Epithelial cell of proximal tubule (primary cell): ENCODE measurements around the gene ARHGEF17. TPM values are rescaled to one million over a fixed set of nuclear protein-coding genes. Genes with fewer than 3 reads are reported as not detected.

Experiments
- DNase-seq: peaks from one replicate; pipeline ENCODE4 v3.0.0-alpha.2; 2011; ENCODE audit warnings: low read depth
- H3K4me3 ChIP-seq: 2 replicates; pipeline ENCODE4 v1.5.1; 2011; ENCODE audit warnings: low read depth, mild to moderate bottlenecking, low read length
- total RNA-seq: library from RNA; depleted of rRNA; stranded (reverse); fragments of >200 nt; gene quantifications from 2 replicates; pipeline ENCODE4 v1.2.3, GENCODE V29; 2015
- TF ChIP-seq, protein P1 (sequence below): conservative IDR thresholded peaks from 2 replicates; pipeline ENCODE4 v1.5.1; 2012; ENCODE audit warnings: low read depth, mild to moderate bottlenecking, low read length

Gene ARHGEF17
- total RNA-seq, 1 donor from 2014 or later: 26.4 TPM

DNA sequence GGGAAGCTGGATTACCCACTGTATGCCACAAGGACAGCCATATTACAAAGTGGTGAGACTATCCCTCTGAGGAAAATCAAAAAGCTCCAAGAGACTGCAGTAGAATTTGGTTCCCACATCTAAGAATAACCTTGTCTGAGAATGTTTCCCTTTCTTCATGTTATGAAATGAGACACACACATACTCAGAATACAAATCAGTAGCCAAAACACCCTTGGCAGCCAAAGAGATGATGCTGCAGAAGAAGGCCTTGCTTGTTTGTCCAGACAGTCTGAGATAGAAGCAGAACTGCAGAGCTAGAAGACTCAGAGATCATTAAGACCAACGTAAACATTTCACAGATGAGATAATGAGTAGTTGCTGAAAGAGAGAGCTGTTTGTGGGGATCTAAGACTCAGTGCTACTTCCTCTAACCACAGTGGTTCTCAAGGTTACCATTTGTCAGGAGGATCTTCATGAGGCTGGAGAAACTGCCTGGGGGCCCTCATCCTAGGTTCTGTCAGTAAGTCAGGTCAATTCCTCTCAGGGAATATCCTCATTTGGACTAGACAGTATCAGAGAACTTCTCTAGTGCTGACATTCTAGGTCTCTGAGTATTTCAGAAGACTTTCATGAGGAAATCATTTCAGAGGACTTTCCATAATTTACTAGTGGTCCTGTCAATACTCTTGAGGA, 107.0 kb downstream of the ARHGEF17 start:
- no peak overlapping the region for H3K4me3 ChIP-seq
- TF ChIP-seq, protein P1, sequence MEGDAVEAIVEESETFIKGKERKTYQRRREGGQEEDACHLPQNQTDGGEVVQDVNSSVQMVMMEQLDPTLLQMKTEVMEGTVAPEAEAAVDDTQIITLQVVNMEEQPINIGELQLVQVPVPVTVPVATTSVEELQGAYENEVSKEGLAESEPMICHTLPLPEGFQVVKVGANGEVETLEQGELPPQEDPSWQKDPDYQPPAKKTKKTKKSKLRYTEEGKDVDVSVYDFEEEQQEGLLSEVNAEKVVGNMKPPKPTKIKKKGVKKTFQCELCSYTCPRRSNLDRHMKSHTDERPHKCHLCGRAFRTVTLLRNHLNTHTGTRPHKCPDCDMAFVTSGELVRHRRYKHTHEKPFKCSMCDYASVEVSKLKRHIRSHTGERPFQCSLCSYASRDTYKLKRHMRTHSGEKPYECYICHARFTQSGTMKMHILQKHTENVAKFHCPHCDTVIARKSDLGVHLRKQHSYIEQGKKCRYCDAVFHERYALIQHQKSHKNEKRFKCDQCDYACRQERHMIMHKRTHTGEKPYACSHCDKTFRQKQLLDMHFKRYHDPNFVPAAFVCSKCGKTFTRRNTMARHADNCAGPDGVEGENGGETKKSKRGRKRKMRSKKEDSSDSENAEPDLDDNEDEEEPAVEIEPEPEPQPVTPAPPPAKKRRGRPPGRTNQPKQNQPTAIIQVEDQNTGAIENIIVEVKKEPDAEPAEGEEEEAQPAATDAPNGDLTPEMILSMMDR: no peak
- no peak for DNase-seq

DNA sequence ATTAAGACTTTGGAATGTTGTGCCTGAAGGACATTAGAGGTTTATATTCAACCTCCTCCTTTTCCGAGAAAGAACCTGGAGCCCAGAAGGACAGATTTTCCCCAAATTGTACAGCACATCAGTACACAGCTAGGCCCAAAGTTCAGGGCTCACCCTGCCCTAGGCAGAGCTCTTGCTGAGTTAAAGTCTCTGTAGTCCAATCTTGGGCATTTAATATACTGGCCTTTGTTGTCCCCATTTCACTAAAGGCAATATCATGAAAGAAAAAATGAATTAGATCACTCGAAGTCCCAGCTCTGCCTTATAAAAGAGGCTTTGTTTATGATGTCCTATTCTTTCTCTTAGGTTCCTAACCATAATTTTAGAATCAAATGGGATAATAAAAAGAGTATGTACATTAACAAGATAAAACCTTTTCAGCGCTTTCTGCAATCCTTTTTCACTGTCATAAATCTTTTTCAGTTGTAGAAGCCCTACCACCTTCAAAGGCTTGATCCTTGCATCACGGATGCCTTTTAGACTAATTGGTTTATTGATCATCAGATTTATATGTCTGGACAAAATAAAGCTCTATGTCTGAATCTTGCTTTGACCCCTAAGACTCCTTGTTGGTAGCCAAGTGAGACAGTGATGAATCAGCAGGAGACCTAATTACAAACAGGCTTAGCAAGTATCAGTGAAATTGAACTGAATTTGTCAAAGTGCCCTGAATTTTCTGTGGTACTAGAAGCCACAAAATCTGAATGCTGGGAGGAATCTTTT, 108.0 kb downstream of the ARHGEF17 start:
- TF ChIP-seq, protein P1: no peak
- H3K4me3 ChIP-seq: no peak overlapping the region
- no peak for DNase-seq

DNA sequence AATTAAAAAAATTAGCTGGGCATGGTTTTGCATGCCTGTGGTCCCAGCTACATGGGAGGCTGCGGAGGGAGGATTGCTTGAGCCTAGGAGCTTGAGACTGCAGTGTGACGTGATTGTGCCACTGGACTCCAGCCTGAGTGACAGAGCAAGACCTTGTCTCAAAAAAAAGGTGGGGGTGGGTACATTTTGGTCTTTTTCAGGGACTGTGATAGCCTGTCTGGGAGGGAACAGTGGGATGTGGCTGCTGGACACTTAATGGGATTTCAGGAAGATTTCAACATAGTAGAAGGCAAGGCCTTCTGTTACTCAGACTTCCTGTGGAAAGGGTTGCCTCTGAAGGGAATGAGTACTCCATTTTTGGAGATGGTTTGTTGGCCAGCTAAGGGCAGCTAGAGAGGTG, 108.7 kb downstream of the ARHGEF17 start:
- TF ChIP-seq, protein P1: no peak
- no peak for DNase-seq
- H3K4me3 ChIP-seq: no peak overlapping the region

Other genes with a start within 250 kb of the ARHGEF17 start
- 6.0 and 8.8 TPM in 2 replicates for gene FCHSD2, start 166.0 kb upstream of the ARHGEF17 start, total RNA-seq
- 1.1 and 5.4 TPM in 2 replicates for gene P2RY2, start 90.0 kb upstream of the ARHGEF17 start, total RNA-seq
- 3.7 and 4.0 TPM in 2 replicates for gene P2RY6, start 35.9 kb upstream of the ARHGEF17 start, total RNA-seq
- gene RELT, start 68.1 kb downstream of the ARHGEF17 start, total RNA-seq: 9.1 and 12.1 TPM in 2 replicates